ENCODE results near the gene IL17C.
A peak's percentile ranks its signal among the peaks of the same experiment; 100 is the strongest.

IL17C gene

GRCh38 chr16:88627531-88628411 lies 10.6 kb upstream of the IL17C start:
- DNase-seq (ENCODE audit: low spot score), result no peak

GRCh38 chr16:88628512-88628974 lies 9.8 kb upstream of the IL17C start:
- peak; percentile 53 for DNase-seq (ENCODE audit: low spot score)

GRCh38 chr16:88629835-88630234 lies 8.5 kb upstream of the IL17C start:
- no peak for DNase-seq (ENCODE audit: low spot score)

- DNase-seq (ENCODE audit: low spot score), result no peak
These were observed 7.9 kb upstream of the IL17C start for GRCh38 chr16:88630433-88630832.

GRCh38 chr16:88630941-88631340 lies 7.4 kb upstream of the IL17C start:
- no peak for DNase-seq (ENCODE audit: low spot score)

- no peak for DNase-seq (ENCODE audit: low spot score)
These were observed 7.0 kb upstream of the IL17C start for GRCh38 chr16:88631384-88631783.

GRCh38 chr16:88631920-88632586 lies 6.3 kb upstream of the IL17C start:
- no peak for DNase-seq (ENCODE audit: low spot score)

GRCh38 chr16:88632587-88632930 lies 5.8 kb upstream of the IL17C start:
- DNase-seq (ENCODE audit: low spot score), result no peak

GRCh38 chr16:88633684-88634140 lies 4.7 kb upstream of the IL17C start:
- DNase-seq (ENCODE audit: low spot score), result no peak

- DNase-seq (ENCODE audit: low spot score), result no peak
These were observed 4.0 kb upstream of the IL17C start for GRCh38 chr16:88634141-88634993.

GRCh38 chr16:88634994-88635670 lies 3.2 kb upstream of the IL17C start:
- no peak for DNase-seq (ENCODE audit: low spot score)

GRCh38 chr16:88635671-88636319 lies 2.6 kb upstream of the IL17C start:
- no peak for DNase-seq (ENCODE audit: low spot score)

GRCh38 chr16:88636488-88637265 lies 1.7 kb upstream of the IL17C start:
- no peak for DNase-seq (ENCODE audit: low spot score)

- DNase-seq (ENCODE audit: low spot score), result no peak
These were observed 1.1 kb downstream of the IL17C start for GRCh38 chr16:88639231-88640038.

GRCh38 chr16:88640039-88640495 lies 1.7 kb downstream of the IL17C start:
- DNase-seq (ENCODE audit: low spot score), result no peak

- DNase-seq (ENCODE audit: low spot score), result no peak
These were observed 2.3 kb downstream of the IL17C start for GRCh38 chr16:88640498-88641247.

GRCh38 chr16:88642881-88643643 lies 4.7 kb downstream of the IL17C start:
- no peak for DNase-seq (ENCODE audit: low spot score)

- no peak for DNase-seq (ENCODE audit: low spot score)
These were observed 5.2 kb downstream of the IL17C start for GRCh38 chr16:88643644-88643932.
